Measurements from ENCODE around the gene ANKS1B.

The ANKS1B gene

DNA sequence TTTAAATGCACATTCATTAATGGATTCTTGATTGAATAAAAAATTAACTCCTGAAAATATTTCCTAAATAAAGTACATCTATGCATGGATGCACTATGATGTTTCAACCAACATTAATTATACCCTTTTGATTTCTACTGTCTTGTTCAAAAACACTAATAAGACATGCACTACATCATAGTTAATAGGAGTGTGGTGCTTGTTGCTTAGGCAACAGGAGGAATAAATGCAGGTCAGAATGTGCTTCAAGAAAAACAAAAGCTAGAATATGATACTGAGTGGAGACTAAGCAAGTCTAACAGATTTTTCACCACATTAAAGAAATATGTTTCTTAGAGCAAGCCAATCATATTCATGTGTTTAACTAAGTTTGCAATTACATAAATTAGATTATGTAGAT is 833.0 kb downstream of the ANKS1B start:
- no peak for DNase-seq

DNA sequence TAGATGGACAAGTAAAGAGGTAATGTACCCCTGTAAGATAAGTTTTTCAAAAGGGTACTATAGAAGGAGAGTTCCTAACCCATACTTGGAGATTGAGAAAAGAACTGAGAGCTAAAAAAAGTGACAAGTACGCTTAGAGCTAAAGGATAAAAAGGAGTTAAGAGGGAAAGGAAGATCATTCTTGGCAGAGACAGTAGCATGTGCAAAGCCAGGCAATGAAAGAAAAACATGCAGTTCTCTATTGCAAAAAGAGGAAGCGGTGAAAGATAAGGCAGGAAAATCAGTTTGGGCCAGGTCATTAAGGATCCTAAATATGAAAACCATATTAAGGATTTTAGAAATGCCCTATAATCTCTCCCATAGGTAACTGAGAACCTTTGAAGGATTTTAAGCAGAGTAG is 837.6 kb downstream of the ANKS1B start:
- DNase-seq = no peak

DNA sequence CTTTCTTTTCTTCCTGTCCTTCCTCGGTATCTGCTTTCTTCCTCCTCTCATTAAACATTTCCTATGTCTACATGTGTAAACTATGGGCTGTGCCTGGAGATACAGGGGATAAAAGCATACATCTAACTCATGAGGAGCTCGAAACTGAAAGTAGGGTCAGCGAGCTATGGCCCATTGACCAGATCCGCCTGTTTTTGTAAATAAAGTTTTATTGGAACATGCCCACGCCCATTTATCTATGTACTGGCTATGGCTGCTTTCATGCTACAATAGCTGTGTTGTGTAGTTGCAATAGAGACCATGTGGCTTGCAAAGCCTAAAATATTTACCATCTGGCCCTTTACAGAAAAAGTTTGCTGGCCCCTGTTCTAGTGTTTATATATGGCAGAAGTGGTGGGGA is 838.0 kb downstream of the ANKS1B start:
- no peak for DNase-seq

- no peak for DNase-seq
Measured at GRCh38 chr12:99146185-99146584, 838.6 kb downstream of the ANKS1B start.

DNA sequence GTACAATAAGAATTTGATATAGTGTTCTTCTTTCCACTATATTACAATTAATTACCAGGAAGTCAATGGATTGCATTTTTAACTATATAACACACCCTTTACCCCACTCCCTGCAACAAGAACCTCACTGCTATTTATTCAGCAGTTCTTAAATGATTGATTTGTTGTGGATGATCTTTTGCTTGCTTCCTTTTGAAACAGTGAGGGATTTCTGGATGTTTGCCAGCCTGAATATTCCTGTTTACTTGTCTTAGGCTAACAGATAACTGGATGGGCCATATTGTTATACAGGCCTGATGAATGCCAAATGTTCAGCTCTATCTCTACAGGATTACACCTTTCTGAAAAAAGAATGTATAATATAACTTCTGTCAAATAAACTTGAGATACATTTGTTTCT is 842.1 kb downstream of the ANKS1B start:
- no peak for DNase-seq

GRCh38 chr12:99140017-99140720 is 844.6 kb downstream of the ANKS1B start:
- no peak for DNase-seq

GRCh38 chr12:99138393-99138792 is 846.3 kb downstream of the ANKS1B start:
- DNase-seq = no peak

DNA sequence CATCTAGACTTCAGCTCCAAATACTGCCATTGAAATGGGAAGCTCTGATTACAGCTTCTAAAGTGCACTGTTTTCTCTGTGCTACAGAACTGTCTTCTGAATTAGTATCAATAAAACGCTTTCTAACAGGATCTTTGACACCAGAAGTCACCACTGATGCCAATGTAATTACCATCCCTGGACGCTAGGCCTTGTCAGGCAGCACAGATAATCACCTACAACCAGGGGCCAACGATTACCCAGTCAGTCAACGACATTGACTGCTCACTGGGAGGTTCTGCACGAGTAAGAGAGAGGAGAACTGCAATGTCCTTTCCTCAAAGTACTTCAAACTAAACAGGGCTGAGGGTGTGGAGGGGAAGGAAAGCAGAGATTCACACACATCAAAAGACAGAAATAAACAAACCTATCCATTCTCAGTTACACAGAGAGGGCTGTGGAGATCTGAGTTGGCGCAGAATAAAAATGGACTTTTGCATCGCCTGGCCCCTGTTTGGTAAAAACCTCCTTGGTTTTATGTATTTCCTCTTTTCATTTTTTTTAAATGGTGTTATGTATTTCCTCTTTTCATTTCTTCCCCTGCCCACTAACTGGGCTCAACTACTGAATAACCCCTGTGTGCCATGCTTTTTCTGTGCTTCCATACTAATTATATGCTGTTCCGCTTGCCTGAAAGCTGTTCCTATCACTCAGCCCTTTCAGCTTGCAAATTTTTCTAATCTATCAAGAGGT is 847.4 kb downstream of the ANKS1B start:
- no peak for DNase-seq

GRCh38 chr12:99136516-99136915 is 848.2 kb downstream of the ANKS1B start:
- no peak for DNase-seq

GRCh38 chr12:99135376-99135775 is 849.4 kb downstream of the ANKS1B start:
- no peak for DNase-seq

GRCh38 chr12:99133401-99133800 is 851.3 kb downstream of the ANKS1B start:
- DNase-seq = no peak

GRCh38 chr12:99131751-99132199 is 853.0 kb downstream of the ANKS1B start:
- DNase-seq = no peak

DNA sequence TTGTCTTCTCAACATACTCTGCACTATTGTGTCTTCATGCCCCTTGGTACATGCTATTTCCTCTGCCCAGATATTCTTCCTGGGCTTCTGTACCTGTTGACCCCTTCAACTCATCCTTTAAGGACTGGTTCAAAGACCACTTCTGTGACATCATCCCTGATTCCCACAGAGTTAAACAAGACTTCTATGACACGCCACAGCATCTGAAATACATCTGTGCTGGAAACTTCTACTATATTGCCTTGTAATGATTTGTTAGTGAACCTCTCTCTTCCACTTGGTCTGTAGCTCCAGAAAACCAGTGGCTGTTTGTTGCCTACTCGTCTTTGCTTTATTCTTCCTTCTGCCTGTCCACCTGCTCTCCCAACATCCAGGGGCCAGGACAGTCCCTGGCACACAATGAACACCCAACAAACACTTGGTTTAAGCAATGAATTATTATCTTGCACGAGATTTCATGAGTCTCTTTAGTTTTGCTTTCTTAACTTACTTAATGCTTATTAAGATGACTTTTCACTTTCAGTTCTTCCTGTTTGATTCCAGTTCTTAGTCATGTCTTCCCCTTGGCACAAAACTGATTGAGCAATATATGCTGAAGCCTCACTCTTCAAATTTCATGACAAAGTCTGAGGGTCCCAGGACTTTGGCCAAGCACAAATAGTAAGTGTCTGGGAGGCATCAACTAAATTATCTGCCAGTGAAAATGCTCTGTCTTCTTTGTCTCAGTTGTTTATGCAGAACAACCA is 853.8 kb downstream of the ANKS1B start:
- DNase-seq = no peak

DNA sequence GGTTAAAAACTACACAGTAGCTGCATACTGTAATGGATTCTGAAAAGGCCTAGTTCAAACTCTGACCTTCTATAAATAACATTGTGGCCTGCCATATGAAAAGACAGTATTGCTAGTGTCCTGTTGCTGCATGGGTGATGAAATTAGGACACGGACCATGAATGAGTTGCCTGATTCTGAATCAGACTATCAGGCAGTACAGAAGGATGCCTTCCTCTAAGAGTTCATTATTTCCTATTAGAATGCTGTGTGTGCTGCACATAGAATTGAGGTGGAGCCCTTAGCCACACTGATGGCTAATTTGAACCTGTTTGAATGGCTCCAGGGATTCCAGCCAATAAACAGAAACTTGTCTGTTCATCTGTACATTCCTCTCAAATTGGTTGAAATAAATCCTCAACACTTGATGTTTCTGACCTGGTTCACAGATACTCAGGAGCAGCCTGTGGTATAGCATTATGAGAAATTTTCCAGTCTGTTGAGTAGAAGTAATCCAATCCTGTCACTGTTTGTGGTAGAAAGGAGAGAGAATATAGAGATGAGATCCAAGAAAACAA is 856.4 kb downstream of the ANKS1B start:
- no peak for DNase-seq

- no peak for DNase-seq
Measured at GRCh38 chr12:99122959-99123358, 861.8 kb downstream of the ANKS1B start.

- DNase-seq = no peak
Measured at GRCh38 chr12:99122496-99122895, 862.2 kb downstream of the ANKS1B start.

GRCh38 chr12:99121546-99121945 is 863.2 kb downstream of the ANKS1B start:
- no peak for DNase-seq

DNA sequence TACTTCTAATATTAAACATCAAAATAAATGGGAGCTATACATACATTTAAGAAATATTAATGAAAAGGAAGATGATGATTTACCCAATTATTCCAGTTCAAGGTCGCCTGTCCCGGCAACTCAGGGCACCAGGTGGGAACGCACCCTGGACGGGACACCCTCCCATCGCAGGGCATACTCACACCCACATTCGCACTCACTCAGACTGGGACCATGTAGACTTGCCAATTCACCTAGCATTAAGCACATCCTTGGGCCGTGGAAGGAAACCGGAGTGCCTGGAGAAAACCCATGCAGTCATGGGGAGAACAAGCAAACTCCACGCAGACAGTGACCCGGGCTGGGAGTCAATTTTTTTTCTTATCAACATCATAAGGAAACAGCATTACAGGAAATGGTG is 864.8 kb downstream of the ANKS1B start:
- no peak for DNase-seq

DNA sequence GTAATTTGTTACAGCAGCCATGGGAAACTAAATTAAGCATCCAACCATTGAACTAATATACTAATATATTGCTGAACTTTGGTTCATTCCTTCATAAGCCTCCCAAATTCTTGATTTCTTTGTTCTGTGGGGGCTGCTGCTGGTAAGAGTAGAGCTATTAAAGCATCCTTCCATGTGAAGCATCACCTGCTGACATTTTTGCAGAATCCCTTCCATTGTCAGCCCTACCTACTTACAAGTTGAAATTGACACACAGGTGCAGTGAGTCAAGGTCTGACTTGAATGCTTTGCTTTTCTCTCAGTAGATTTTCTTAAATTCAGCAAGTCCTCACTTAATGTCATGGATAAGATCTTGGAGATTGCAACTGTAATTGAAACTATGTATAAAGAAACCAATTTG is 865.3 kb downstream of the ANKS1B start:
- no peak for DNase-seq

GRCh38 chr12:99111600-99111999 is 873.1 kb downstream of the ANKS1B start:
- DNase-seq = no peak

DNA sequence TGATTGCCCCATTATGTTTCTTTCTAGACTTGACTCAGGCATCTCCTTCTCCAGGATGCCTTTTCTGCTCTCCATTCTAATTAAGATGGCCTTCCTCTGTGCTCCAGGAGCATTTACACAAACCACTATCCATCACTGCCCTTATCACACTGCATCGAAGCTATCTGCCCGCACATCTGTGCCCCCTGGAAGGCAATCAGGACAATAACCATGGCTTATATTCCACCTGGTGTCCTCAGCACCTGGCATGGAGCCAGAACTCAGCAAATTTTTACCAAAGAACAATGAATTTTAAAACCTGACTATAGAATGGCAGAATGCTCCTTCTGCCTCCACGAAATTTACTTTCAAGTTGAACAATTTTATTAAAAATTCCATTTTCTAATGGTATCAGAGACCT is 873.9 kb downstream of the ANKS1B start:
- DNase-seq = no peak

DNA sequence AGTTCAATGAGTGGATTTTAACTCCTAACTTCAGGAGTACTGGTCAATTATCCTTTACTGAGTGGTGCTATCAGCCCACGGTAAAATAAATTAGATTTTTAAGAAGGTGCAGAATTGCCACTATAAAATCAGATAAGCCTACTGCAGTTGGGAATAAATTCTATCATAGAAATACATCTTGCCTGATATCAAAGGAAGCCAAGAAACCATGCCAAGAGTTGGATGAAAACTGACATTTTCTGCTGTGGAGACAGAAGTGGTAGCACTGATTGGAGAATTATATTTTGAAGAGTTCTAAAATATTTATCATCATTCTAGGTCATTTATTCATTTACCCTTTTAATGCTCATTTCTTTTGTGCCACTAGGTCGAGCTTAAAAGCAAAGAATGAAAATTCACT is 874.5 kb downstream of the ANKS1B start:
- DNase-seq = no peak

- DNase-seq = no peak
Measured at GRCh38 chr12:99108924-99109323, 875.8 kb downstream of the ANKS1B start.

GRCh38 chr12:99099786-99100185 is 885.0 kb downstream of the ANKS1B start:
- no peak for DNase-seq
